Left lung (tissue), 10 donors: ENCODE data around the gene EVA1B. TPM values are rescaled to one million over a fixed set of nuclear protein-coding genes. Genes with fewer than 3 reads are reported as not detected.
A peak's percentile ranks its signal among the peaks of the same experiment; 100 is the strongest.

ENCODE experiments used
- ATAC-seq: fragments of 200-7000 bp; cut with Tn5 transposase; one replicate; pipeline ENCODE4 v1.9.1; 2020; ENCODE audit warnings: moderate library complexity
- DNase-seq, 4 donors: peaks; one replicate each; pipeline ENCODE4 v3.0.0-alpha.2; 2013 to 2020
- H3K27ac ChIP-seq, 2 donors: fragments of 200-600 bp; sonication (generic) in 1 of 2; one replicate each; pipeline versions ENCODE4 v1.5.0 to v1.8.0; 2020 to 2021
- H3K27me3 ChIP-seq, 2 donors: fragments of 200-600 bp; sonication (generic) in 1 of 2; one replicate each; pipeline versions ENCODE4 v1.5.0 to v1.8.0; 2020 to 2021
- H3K36me3 ChIP-seq, 2 donors: fragments of 200-600 bp; sonication (generic) in 1 of 2; one replicate each; pipeline versions ENCODE4 v1.5.0 to v1.8.0; 2020 to 2021
- H3K4me1 ChIP-seq, 2 donors: fragments of 200-600 bp; one replicate each; pipeline ENCODE4 v1.8.0; 2021
- H3K4me3 ChIP-seq, 2 donors: fragments of 200-600 bp; sonication (generic) in 1 of 2; one replicate each; pipeline versions ENCODE4 v1.5.0 to v1.8.0; 2020 to 2021; ENCODE audit warnings: mild to moderate bottlenecking in 1 of 2
- H3K9me3 ChIP-seq, 2 donors: fragments of 200-600 bp; sonication (generic) in 1 of 2; one replicate each; pipeline versions ENCODE4 v1.5.0 to v1.8.0; 2020 to 2021
- CTCF ChIP-seq, 2 donors: fragments of 200-600 bp; sonication (generic) in 1 of 2; IDR thresholded peaks; one replicate each; pipeline versions ENCODE4 v1.5.0 to v1.8.0; 2021; ENCODE audit warnings: antibody characterized with exemption in 2 of 2
- intact Hi-C, 2 donors: fragments of 100-400 bp; cut with DNase I; formaldehyde crosslinking; loops; one replicate each; pipeline versions ENCODE4 v1.11.2 to v1.14.2; 2022
- polyA plus RNA-seq, 6 donors: library from polyadenylated mRNA; unstranded; fragments of 120-200 nt; gene quantifications; one replicate each; pipeline ENCODE4 v1.2.1, GENCODE V29; 2013; ENCODE audit not compliant: insufficient read length in 6 of 6
- total RNA-seq, 2 donors: library from RNA; stranded (reverse); fragmentation: NEBNext Ultra II Directional; extraction: Animal tissue kit (Norgen Biotek cat#: 25700); gene quantifications; one replicate each; pipeline ENCODE4 v1.2.1, GENCODE V29; 2021
- donor health status: DM: no; HTN: yes; CAD: no.
- donor health status: DM: no; HTN: no; CAD: no.

EVA1B gene
- total and polyA plus RNA-seq, 8 donors = 21.9 to 53.7 (median 35.1) TPM

GRCh38 chr1:36367798-36368197 is 44.4 kb upstream of the EVA1B start:
- Histone ChIP-seq H3K27ac (no peak overlapping the region), H3K36me3 (peaks cover 0 to 24% of the 10 kb centered on the region in 2 donors), H3K4me1 (peaks cover 24 to 91% of the 10 kb centered on the region in 2 donors), H3K4me3 (no peak overlapping the region), H3K9me3 (no peaks in the 10 kb centered on the region), H3K27me3 (no peaks in the 10 kb centered on the region)
- ATAC-seq (no peak), DNase-seq (no peak)
- intact Hi-C loops = no loop called here
- no peak for TF ChIP-seq CTCF (IDR thresholded peaks at IDR 0.05)

GRCh38 chr1:36367066-36367465 is 43.6 kb upstream of the EVA1B start:
- ATAC-seq (no peak), DNase-seq (no peak)
- TF ChIP-seq CTCF (IDR thresholded peaks at IDR 0.05) = no peak
- intact Hi-C loops = no loop called here
- Histone ChIP-seq H3K27me3 (no peaks in the 10 kb centered on the region), H3K4me1 (peaks cover 19 to 83% of the 10 kb centered on the region in 2 donors), H3K27ac (peak overlapping the region in 1 of 2 donors; percentile 85), H3K4me3 (no peak overlapping the region), H3K9me3 (no peaks in the 10 kb centered on the region), H3K36me3 (peaks cover 0 to 32% of the 10 kb centered on the region in 2 donors)

- H3K36me3 ChIP-seq = peaks cover 0 to 39% of the 10 kb centered on the region in 2 donors
- intact Hi-C loops = no loop called here
- no peaks in the 10 kb centered on the region for H3K27me3 ChIP-seq
- no peak overlapping the region for H3K4me3 ChIP-seq
- DNase-seq (peak in 3 of 4 donors; percentile 58 to 86 (median 61)), ATAC-seq (peak; percentile 54)
- no peaks in the 10 kb centered on the region for H3K9me3 ChIP-seq
- peaks cover 14 to 75% of the 10 kb centered on the region in 2 donors for H3K4me1 ChIP-seq
- no peak for TF ChIP-seq CTCF (IDR thresholded peaks at IDR 0.05)
- peak overlapping the region; percentile 61 to 85 for H3K27ac ChIP-seq
Measured at GRCh38 chr1:36366091-36366661, 42.7 kb upstream of the EVA1B start.

- intact Hi-C loops = no loop called here
- peak overlapping the region; percentile 61 to 85 for H3K27ac ChIP-seq
- TF ChIP-seq CTCF (IDR thresholded peaks at IDR 0.05) = no peak
- H3K9me3 ChIP-seq = no peaks in the 10 kb centered on the region
- ATAC-seq (peak; percentile 16), DNase-seq (peak in 1 of 4 donors; percentile 64)
- no peak overlapping the region for H3K4me3 ChIP-seq
- H3K36me3 ChIP-seq = peaks cover 0 to 46% of the 10 kb centered on the region in 2 donors
- no peaks in the 10 kb centered on the region for H3K27me3 ChIP-seq
- H3K4me1 ChIP-seq = peaks cover 14 to 73% of the 10 kb centered on the region in 2 donors
Measured at GRCh38 chr1:36365381-36365780, 41.9 kb upstream of the EVA1B start.

- intact Hi-C loops = no loop called here
- TF ChIP-seq CTCF (IDR thresholded peaks at IDR 0.05) = no peak
- Histone ChIP-seq H3K4me3 (no peak overlapping the region), H3K4me1 (peaks cover 3 to 33% of the 10 kb centered on the region in 2 donors), H3K27ac (peak overlapping the region; percentile 33 to 78), H3K36me3 (peaks cover 0 to 69% of the 10 kb centered on the region in 2 donors), H3K27me3 (no peaks in the 10 kb centered on the region), H3K9me3 (no peaks in the 10 kb centered on the region)
- peak in 2 of 4 donors; percentile 22 to 67 for DNase-seq
- ATAC-seq = peak; percentile 92
Measured at GRCh38 chr1:36359911-36360550, 36.6 kb upstream of the EVA1B start.
